Measurements from ENCODE around the gene UQCRQ. TPM values are rescaled to one million over a fixed set of nuclear protein-coding genes. Genes with fewer than 3 reads are reported as not detected.

The UQCRQ gene
- total RNA-seq, 2 experiments from 2014 or later = 558 to 566 TPM

DNA sequence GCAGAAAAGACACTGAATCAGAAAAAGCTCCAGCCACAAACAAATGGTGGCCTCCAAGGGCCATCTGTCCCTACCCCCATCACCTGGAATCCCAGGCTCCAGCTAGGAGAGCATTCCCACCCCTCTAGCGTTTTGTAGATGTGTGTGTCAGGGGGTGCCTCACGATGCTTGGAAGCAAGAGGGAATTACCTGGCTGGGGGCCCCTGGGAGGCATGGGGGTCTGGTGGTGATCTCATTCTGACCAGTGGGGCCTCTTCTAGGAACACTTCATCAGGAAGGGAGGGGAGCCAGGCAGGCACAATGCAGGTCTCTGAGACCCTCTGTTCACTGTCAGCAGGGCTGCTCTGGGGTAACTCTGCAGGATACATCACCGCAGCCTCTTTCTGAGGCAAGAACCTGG, 42.0 kb upstream of the UQCRQ start:
- Mint-ChIP-seq H3K27me3 (peaks cover 59% of the 10 kb centered on the region), H3K4me1 (ENCODE audit: low read depth) (peaks cover 10% of the 10 kb centered on the region), H3K9me3 (no peaks in the 10 kb centered on the region), H3K36me3 (ENCODE audit: low read depth) (no peaks in the 10 kb centered on the region), H3K27ac (no peak overlapping the region), H3K4me3 (peak overlapping the region; percentile 32)
- DNase-seq = no peak
- intact Hi-C loops (cut with micrococcal nuclease) = loop anchor here (5.0 to 10.0 kb wide), 2 partner anchors 77 to 440 kb away; partner anchors contain the start of gene CCNI2
- ChIA-PET POLR2A (interaction anchor here (1.3 to 2.1 kb wide), 2 partner anchors 11 to 201 kb away, joined by 3 to 9 read pairs; partner anchors contain the start of gene SOWAHA), CTCF (interaction anchor here (0.8 to 3.2 kb wide), 4 partner anchors 10 to 318 kb away, joined by 3 to 15 read pairs (median 9); no protein-coding TSS in a partner anchor)
- ATAC-seq = no peak
- TF ChIP-seq, protein P1, sequence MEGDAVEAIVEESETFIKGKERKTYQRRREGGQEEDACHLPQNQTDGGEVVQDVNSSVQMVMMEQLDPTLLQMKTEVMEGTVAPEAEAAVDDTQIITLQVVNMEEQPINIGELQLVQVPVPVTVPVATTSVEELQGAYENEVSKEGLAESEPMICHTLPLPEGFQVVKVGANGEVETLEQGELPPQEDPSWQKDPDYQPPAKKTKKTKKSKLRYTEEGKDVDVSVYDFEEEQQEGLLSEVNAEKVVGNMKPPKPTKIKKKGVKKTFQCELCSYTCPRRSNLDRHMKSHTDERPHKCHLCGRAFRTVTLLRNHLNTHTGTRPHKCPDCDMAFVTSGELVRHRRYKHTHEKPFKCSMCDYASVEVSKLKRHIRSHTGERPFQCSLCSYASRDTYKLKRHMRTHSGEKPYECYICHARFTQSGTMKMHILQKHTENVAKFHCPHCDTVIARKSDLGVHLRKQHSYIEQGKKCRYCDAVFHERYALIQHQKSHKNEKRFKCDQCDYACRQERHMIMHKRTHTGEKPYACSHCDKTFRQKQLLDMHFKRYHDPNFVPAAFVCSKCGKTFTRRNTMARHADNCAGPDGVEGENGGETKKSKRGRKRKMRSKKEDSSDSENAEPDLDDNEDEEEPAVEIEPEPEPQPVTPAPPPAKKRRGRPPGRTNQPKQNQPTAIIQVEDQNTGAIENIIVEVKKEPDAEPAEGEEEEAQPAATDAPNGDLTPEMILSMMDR (IDR thresholded peaks at IDR 0.05) = no peak

GRCh38 chr5:132825033-132825833, 41.2 kb upstream of the UQCRQ start:
- Mint-ChIP-seq H3K4me1 (ENCODE audit: low read depth) (peaks cover 6% of the 10 kb centered on the region), H3K36me3 (ENCODE audit: low read depth) (no peaks in the 10 kb centered on the region), H3K9me3 (no peaks in the 10 kb centered on the region), H3K27me3 (peaks cover 56% of the 10 kb centered on the region), H3K4me3 (peak overlapping the region; percentile 32), H3K27ac (no peak overlapping the region)
- CTCF ChIA-PET = interaction anchor here (0.8 to 3.2 kb wide), 4 partner anchors 11 to 299 kb away, joined by 3 to 15 read pairs (median 9); no protein-coding TSS in a partner anchor
- DNase-seq (no peak), ATAC-seq (peak; percentile 6)
- TF ChIP-seq, protein P1 (IDR thresholded peaks at IDR 0.05) = no peak
- intact Hi-C loops (cut with micrococcal nuclease) = loop anchor here (10.0 kb wide), 1 partner anchor 440 kb away; no protein-coding TSS in a partner anchor
- POLR2A ChIA-PET = interaction anchor here (1.3 to 2.1 kb wide), 2 partner anchors 12 to 200 kb away, joined by 3 to 9 read pairs; partner anchors contain the start of gene SOWAHA

DNA sequence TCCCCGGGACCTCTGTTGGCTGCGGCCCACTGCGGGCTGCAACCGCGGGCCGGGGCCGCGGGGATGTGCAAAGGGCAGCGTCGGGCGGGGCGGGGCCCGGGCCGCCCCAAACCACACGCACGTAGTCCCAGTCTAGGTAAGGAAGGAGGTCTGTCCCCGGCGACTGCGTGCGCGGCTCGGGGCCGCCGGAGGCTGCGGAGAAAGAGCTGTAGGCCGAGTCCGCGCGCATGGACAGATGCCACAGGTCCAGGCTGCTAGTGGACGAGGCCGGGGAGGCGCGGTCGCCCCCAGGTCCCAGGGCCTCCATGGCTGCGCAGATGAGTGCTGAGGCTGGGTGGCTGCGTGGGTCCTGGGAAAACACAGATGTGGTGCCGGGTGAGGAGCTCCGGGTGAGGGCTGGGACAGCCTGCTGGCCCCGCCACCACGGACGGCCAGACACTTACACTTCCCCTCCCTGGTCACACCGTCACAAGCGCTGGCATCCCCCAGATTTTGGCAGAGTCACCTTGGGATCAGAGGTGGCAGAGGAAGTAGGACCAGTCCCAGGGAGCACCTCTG, 40.5 kb upstream of the UQCRQ start:
- Mint-ChIP-seq H3K27ac (no peak overlapping the region), H3K4me1 (ENCODE audit: low read depth) (peaks cover 6% of the 10 kb centered on the region), H3K27me3 (peaks cover 56% of the 10 kb centered on the region), H3K9me3 (no peaks in the 10 kb centered on the region), H3K36me3 (ENCODE audit: low read depth) (no peaks in the 10 kb centered on the region), H3K4me3 (peak overlapping the region; percentile 41)
- TF ChIP-seq, protein P1 (IDR thresholded peaks at IDR 0.05) = no peak
- DNase-seq (peak; percentile 51), ATAC-seq (peak; percentile 45)
- intact Hi-C loops (cut with micrococcal nuclease) = loop anchor here (10.0 kb wide), 1 partner anchor 441 kb away; no protein-coding TSS in a partner anchor
- CTCF ChIA-PET = interaction anchor here (0.6 to 3.2 kb wide), 8 partner anchors 11 to 325 kb away, joined by 3 to 15 read pairs (median 3); partner anchors contain the start of gene HSPA4
- POLR2A ChIA-PET = interaction anchor here (2.1 kb wide), 1 partner anchor 12 kb away, joined by 9 read pairs; the partner anchor contains the start of gene SOWAHA

DNA sequence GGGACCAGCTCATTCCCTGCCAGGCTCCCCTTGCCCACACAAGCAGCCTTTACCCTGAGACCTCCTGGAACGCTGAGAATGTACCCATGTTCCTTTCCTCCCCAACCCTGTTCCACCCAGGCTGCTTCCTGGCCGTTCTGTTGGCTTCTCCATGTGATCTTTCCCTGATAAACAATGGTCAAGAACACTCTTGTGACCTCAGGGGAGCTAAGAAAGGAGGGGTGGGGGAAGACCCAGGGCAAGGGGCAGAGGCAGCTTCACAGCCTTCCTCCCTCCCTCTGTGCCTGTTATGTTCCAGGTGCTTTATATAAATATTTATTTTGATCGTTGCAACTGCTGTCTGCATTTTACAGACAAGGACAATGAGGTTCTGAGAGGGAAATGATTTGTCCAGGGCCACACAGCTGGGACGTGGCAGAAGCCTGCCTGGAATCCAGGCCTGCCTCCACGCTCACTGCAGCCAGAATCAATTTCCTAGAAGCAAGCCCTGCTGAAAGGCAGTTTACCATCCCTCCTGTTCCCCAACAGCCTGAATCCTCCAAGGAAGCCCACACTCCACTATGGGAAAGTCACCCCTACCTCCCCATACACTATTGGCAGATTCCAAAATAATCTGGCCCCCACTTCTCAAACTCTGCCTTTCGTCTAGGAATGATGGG, 39.9 kb upstream of the UQCRQ start:
- ChIA-PET CTCF (interaction anchor here (0.6 to 3.2 kb wide), 7 partner anchors 12 to 326 kb away, joined by 3 to 15 read pairs (median 3); partner anchors contain the start of gene HSPA4), POLR2A (interaction anchor here (2.1 kb wide), 1 partner anchor 13 kb away, joined by 9 read pairs; the partner anchor contains the start of gene SOWAHA)
- TF ChIP-seq, protein P1 (IDR thresholded peaks at IDR 0.05) = no peak
- peaks cover 7% of the 10 kb centered on the region for H3K4me1 Mint-ChIP-seq (ENCODE audit: low read depth)
- peaks cover 58% of the 10 kb centered on the region for H3K27me3 Mint-ChIP-seq
- intact Hi-C loops (cut with micrococcal nuclease) = loop anchor here (10.0 kb wide), 1 partner anchor 442 kb away; no protein-coding TSS in a partner anchor
- DNase-seq = no peak
- ATAC-seq = no peak
- H3K9me3 Mint-ChIP-seq = no peaks in the 10 kb centered on the region
- no peak overlapping the region for H3K27ac Mint-ChIP-seq
- H3K4me3 Mint-ChIP-seq = peak overlapping the region; percentile 41
- H3K36me3 Mint-ChIP-seq (ENCODE audit: low read depth) = no peaks in the 10 kb centered on the region
